Measurements from ENCODE around the gene CDH16.

CDH16 gene

DNA sequence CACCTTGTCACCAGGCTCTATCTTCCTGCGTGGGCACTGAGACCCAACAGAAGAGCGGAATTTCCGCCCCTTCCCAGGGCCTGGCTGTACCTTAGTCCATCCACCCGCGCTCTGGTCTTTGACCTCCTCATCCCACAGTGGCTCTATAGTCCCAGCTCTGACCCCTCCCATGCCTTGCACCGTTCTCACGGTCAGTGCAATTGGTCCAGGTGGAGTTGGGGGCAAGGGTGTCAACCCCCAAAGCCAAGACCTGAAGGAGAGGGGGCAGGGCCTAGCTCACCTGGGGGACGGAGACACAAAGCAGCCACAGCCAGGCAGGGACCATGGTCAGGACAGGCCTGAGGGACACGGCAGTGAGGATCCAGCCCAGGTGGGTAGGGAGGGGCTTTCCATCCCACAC is 944 bp downstream of the CDH16 start:
- H3K4me3 ChIP-seq (ENCODE audit: control insufficient read depth, low read depth, low read length), result no peak overlapping the region
- no peak for DNase-seq (ENCODE audit: low read depth)
- TF ChIP-seq, protein P1, sequence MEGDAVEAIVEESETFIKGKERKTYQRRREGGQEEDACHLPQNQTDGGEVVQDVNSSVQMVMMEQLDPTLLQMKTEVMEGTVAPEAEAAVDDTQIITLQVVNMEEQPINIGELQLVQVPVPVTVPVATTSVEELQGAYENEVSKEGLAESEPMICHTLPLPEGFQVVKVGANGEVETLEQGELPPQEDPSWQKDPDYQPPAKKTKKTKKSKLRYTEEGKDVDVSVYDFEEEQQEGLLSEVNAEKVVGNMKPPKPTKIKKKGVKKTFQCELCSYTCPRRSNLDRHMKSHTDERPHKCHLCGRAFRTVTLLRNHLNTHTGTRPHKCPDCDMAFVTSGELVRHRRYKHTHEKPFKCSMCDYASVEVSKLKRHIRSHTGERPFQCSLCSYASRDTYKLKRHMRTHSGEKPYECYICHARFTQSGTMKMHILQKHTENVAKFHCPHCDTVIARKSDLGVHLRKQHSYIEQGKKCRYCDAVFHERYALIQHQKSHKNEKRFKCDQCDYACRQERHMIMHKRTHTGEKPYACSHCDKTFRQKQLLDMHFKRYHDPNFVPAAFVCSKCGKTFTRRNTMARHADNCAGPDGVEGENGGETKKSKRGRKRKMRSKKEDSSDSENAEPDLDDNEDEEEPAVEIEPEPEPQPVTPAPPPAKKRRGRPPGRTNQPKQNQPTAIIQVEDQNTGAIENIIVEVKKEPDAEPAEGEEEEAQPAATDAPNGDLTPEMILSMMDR (conservative IDR thresholded peaks at IDR 0.05; ENCODE audit: control insufficient read depth, insufficient read depth, low read depth, low read length), result no peak

DNA sequence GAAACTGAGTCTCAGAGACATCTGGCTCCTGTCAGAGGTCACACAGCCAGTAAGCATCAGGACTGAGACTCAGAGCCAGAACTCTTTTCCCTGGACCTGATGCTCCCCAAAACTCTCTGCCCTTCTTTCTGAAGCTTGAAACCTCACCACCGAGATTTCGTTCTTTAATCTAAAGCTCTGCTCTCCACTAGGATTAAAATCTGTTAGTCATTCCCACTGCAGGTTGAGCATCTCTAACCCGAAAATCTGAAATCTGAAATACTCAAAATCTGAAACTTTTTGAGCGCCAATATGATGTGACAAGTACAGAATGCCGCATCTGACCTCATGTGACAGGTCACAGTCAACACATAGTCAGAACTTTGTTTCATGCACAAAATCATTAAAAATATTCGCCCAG is 2.2 kb downstream of the CDH16 start:
- no peak overlapping the region for H3K4me3 ChIP-seq (ENCODE audit: control insufficient read depth, low read depth, low read length)
- TF ChIP-seq, protein P1 (conservative IDR thresholded peaks at IDR 0.05; ENCODE audit: control insufficient read depth, insufficient read depth, low read depth, low read length), result no peak
- no peak for DNase-seq (ENCODE audit: low read depth)

DNA sequence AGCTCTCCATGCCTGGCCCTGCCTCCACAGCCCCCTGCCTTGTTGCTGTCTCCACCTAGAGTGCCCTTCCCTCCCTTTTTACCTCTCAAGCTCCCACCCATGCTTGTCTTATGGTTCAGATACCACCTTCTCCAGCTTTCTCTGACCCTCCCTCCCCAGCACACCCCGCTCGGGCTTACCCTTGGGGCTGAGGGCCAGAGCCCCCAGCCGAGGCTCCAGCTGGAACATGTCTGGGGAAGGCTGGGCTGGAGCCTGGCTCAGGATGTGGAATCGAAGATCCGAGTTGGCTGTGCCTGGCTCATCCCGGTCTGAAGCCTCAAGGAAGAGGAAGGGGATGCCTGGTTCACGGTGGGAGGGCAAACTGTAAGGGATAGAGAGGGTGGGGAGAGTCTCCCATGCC is 3.6 kb downstream of the CDH16 start:
- H3K4me3 ChIP-seq (ENCODE audit: control insufficient read depth, low read depth, low read length), result no peak overlapping the region
- DNase-seq (ENCODE audit: low read depth), result no peak
- TF ChIP-seq, protein P1 (conservative IDR thresholded peaks at IDR 0.05; ENCODE audit: control insufficient read depth, insufficient read depth, low read depth, low read length), result no peak

DNA sequence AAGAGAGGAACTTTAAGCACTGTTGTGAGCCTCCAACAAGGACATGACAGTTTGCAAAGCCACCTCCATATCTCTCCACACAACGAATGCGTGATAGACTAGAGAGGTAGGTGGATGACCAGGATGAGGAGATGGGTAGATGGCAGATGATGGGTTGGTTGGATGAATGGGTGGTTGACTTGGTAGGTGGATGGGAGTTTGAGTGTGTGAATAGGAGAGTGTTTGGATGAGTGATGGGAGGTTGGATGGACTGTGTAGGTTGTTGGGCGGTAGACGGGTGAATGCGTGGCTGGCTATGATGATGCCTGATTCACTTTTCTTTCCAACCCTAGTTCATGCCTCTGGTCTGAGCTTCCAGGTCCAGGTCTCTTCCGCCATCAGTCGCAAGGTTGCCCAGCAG is 4.1 kb downstream of the CDH16 start:
- no peak overlapping the region for H3K4me3 ChIP-seq (ENCODE audit: control insufficient read depth, low read depth, low read length)
- TF ChIP-seq, protein P1 (conservative IDR thresholded peaks at IDR 0.05; ENCODE audit: control insufficient read depth, insufficient read depth, low read depth, low read length), result no peak
- DNase-seq (ENCODE audit: low read depth), result no peak

DNA sequence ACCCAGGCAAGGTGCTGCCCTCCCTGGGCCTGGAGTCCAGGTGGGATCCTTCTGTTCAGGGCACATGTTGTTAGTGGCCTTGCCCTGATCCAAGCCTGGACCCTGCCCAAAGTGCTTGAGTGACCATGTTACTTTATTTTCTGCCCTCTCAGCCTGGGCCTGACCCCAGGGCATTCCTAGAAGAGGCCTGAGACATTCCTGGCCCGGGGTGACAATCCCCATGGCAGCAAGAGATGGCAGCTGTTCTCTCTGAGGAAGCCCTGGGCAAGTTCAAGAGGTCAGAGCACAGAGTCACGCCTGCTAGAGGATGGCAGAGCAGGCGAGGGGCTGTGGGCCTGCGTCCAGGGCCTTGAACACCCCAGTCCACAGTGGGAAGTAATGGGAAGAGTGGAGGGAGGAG is 5.0 kb downstream of the CDH16 start:
- no peak for DNase-seq (ENCODE audit: low read depth)
- H3K4me3 ChIP-seq (ENCODE audit: control insufficient read depth, low read depth, low read length), result no peak overlapping the region
- TF ChIP-seq, protein P1 (conservative IDR thresholded peaks at IDR 0.05; ENCODE audit: control insufficient read depth, insufficient read depth, low read depth, low read length), result no peak

DNA sequence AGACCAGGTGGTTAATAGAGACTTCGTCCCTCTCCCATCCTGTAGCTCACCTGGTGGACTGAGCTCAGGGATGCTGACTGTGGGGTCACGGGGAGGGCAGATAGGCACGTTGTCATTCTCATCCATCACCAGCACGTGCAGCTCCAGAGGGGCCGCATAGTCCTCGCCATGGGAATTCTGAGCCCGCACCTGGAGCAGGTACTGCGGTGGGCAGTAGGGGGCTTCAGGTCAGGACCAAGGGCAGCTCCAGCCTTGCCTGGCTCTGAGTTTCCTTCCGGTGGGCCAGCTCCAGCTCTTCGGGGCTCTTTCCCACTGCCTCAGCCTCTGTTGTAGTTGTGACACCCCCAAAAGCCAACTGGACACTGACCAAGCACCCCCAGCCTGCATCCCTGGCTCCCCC is 5.6 kb downstream of the CDH16 start:
- no peak for DNase-seq (ENCODE audit: low read depth)
- no peak overlapping the region for H3K4me3 ChIP-seq (ENCODE audit: control insufficient read depth, low read depth, low read length)

More for the DNA sequence above, 5.6 kb downstream of the CDH16 start:
- TF ChIP-seq, protein P1 (conservative IDR thresholded peaks at IDR 0.05; ENCODE audit: control insufficient read depth, insufficient read depth, low read depth, low read length), result no peak
